Fibroblast of villous mesenchyme (primary cell): ENCODE measurements around the gene ZCWPW1. TPM values are rescaled to one million over a fixed set of nuclear protein-coding genes. Genes with fewer than 3 reads are reported as not detected.
"Not testable (repeated sequence)": the region's sequence is repeated elsewhere in the genome, so short reads cannot be mapped to it uniquely, and the experiment has no call there.

ENCODE experiments used
- DNase-seq: peaks from one replicate; pipeline ENCODE4 v3.0.0-alpha.2; 2010; ENCODE audit warnings: low read depth
- H3K4me3 ChIP-seq: 2 replicates; pipeline ENCODE4 v1.5.1; 2011; ENCODE audit warnings: low read depth, mild to moderate bottlenecking, low read length
- CTCF ChIP-seq: IDR thresholded peaks from 2 replicates; pipeline ENCODE4 v1.5.1; 2012; ENCODE audit warnings: low read depth, mild to moderate bottlenecking, low read length; ENCODE audit not compliant: insufficient read depth
- total RNA-seq: library from RNA; depleted of rRNA; stranded (reverse); fragments of >200 nt; gene quantifications from 2 replicates; pipeline ENCODE4 v1.2.3, GENCODE V29; 2012

The ZCWPW1 gene
- total RNA-seq, 1 donor: 0.43 TPM

- no peak overlapping the region for H3K4me3 ChIP-seq
- no peak for DNase-seq
- TF ChIP-seq CTCF: no peak
Observed at GRCh38 chr7:100389437-100390088, 38.9 kb downstream of the ZCWPW1 start.

GRCh38 chr7:100387695-100388094, 40.8 kb downstream of the ZCWPW1 start:
- H3K4me3 ChIP-seq: no peak overlapping the region
- DNase-seq: no peak
- TF ChIP-seq CTCF: no peak

GRCh38 chr7:100386940-100387339, 41.6 kb downstream of the ZCWPW1 start:
- no peak overlapping the region for H3K4me3 ChIP-seq
- DNase-seq: no peak

GRCh38 chr7:100384628-100385294, 43.7 kb downstream of the ZCWPW1 start:
- no peak overlapping the region for H3K4me3 ChIP-seq
- no peak for DNase-seq
- TF ChIP-seq CTCF: no peak

More at GRCh38 chr7:100386940-100387339, 41.6 kb downstream of the ZCWPW1 start:
- TF ChIP-seq CTCF: no peak

- not testable (repeated sequence) for H3K4me3 ChIP-seq, DNase-seq
Observed at GRCh38 chr7:100382234-100382853, 46.2 kb downstream of the ZCWPW1 start.

GRCh38 chr7:100381531-100382233, 46.8 kb downstream of the ZCWPW1 start:
- H3K4me3 ChIP-seq, DNase-seq: not testable (repeated sequence)

GRCh38 chr7:100380196-100380595, 48.3 kb downstream of the ZCWPW1 start:
- DNase-seq: no peak
- no peak overlapping the region for H3K4me3 ChIP-seq
- no peak for TF ChIP-seq CTCF
